K562 (cell line): ENCODE results near the gene ARID3A. TPM values are rescaled to one million over a fixed set of nuclear protein-coding genes. Genes with fewer than 3 reads are reported as not detected.
A peak's percentile ranks its signal among the peaks of the same experiment; 100 is the strongest.

Experiments used
- CBFA2T2 ChIP-seq: fragments of 450-650 bp; conservative IDR thresholded peaks from 2 replicates; pipeline ENCODE4 v1.6.1; 2017; ENCODE audit warnings: mild to moderate bottlenecking
- CBX1 ChIP-seq: sonication (generic); IDR thresholded peaks from 2 replicates; pipeline ENCODE4 v1.6.1; 2016; ENCODE audit warnings: antibody characterized with exemption, low read depth, mild to moderate bottlenecking
- GABPB1 ChIP-seq: sonication (generic); formaldehyde crosslinking; IDR thresholded peaks from 2 replicates; pipeline ENCODE4 v1.8.0; 2022; ENCODE audit warnings: mild to moderate bottlenecking, missing genetic modification reagents
- KLF10 ChIP-seq: fragments of 250-450 bp; sonication (Bioruptor Pico); IDR thresholded peaks from 2 replicates; pipeline ENCODE4 v1.6.1; 2021; ENCODE audit warnings: matching md5 sums
- MNT ChIP-seq, 2 experiments: fragments of 450-650 bp; conservative IDR thresholded peaks; 2 replicates each; pipeline ENCODE4 v1.6.1; 2017; ENCODE audit warnings: mild to moderate bottlenecking in 2 of 2, moderate library complexity in 2 of 2
- PHF8 ChIP-seq: fragments of 200-600 bp; sonication (generic); IDR thresholded peaks from 2 replicates; pipeline ENCODE4 v1.6.1; 2012; ENCODE audit warnings: mixed run types, mild to moderate bottlenecking, inconsistent platforms, low read length, moderate library complexity, borderline replicate concordance
- POLR2G ChIP-seq: fragments of 200-400 bp; formaldehyde crosslinking; IDR thresholded peaks from 2 replicates; pipeline ENCODE4 v1.6.1; 2017; ENCODE audit warnings: low read depth, mild to moderate bottlenecking, antibody characterized with exemption, low read length, moderate library complexity
- RCOR1 ChIP-seq, 2 experiments: IDR thresholded peaks; 2 replicates each; pipeline ENCODE4 v1.6.1; 2012; ENCODE audit warnings: low read depth in 2 of 2, low read length in 2 of 2, borderline replicate concordance in 1 of 2, improper control_type of control experiment in 1 of 2
- RUNX1 ChIP-seq: sonication (generic); IDR thresholded peaks from 2 replicates; pipeline ENCODE4 v1.6.1; 2016; ENCODE audit warnings: antibody characterized with exemption, low read depth
- SREBF2 ChIP-seq: sonication (generic); formaldehyde crosslinking; IDR thresholded peaks from 2 replicates; pipeline ENCODE4 v1.4.0; 2020; ENCODE audit warnings: mild to moderate bottlenecking, missing genetic modification reagents
- SUPT5H ChIP-seq: fragments of 450-650 bp; IDR thresholded peaks from 2 replicates; pipeline ENCODE4 v1.6.1; 2016
- THAP7 ChIP-seq: fragments of 250-450 bp; sonication (Bioruptor Pico); IDR thresholded peaks from 2 replicates; pipeline ENCODE4 v1.5.0; 2021
- ZEB2 ChIP-seq: fragments of 450-650 bp; IDR thresholded peaks from 2 replicates; pipeline ENCODE4 v1.6.1; 2016
- ZNF12 ChIP-seq: sonication (generic); formaldehyde crosslinking; IDR thresholded peaks from 2 replicates; pipeline ENCODE4 v1.4.0; 2020; ENCODE audit warnings: mild to moderate bottlenecking, missing genetic modification reagents
- ZNF184 ChIP-seq: sonication (generic); formaldehyde crosslinking; IDR thresholded peaks from 2 replicates; pipeline ENCODE4 v1.5.0; 2020; ENCODE audit warnings: missing genetic modification reagents
- ZNF785 ChIP-seq: fragments of 250-450 bp; sonication (Bioruptor Pico); IDR thresholded peaks from 2 replicates; pipeline ENCODE4 v1.4.0; 2020; ENCODE audit warnings: mild to moderate bottlenecking
- ZNF79 ChIP-seq: fragments of 250-450 bp; sonication (Bioruptor Pico); IDR thresholded peaks from 2 replicates; pipeline ENCODE4 v1.4.0; 2020; ENCODE audit warnings: low read depth, mild to moderate bottlenecking, moderate library complexity
- polyA plus RNA-seq, 8 experiments: library from polyadenylated mRNA; depleted of rRNA in 4 of 8; stranded (reverse) in 5 of 8; unstranded in 3 of 8; fragments of >200 nt; fragmentation: Nextera tagmentation in 2 of 8; fragmentation: Illumina TruSeq in 1 of 8; extraction: Ambion mirVana in 2 of 8; extraction: Trizol in 1 of 8; gene quantifications; 2 replicates each; pipeline versions ENCODE4 v1.2.1 to v1.2.3, GENCODE V29; 2011 to 2014; ENCODE audit warnings: inconsistent platforms in 1 of 8, missing spikeins in 1 of 8
- total RNA-seq, 7 experiments: library from RNA; depleted of rRNA in 6 of 7; stranded (reverse); fragments of >200 nt in 6 of 7; fragmentation: Illumina TruSeq in 2 of 7; extraction: Trizol in 2 of 7; gene quantifications; 2 replicates each; pipeline versions ENCODE4 v1.2.1 to v1.2.3, GENCODE V29; 2011 to 2021; ENCODE audit warnings: low replicate concordance in 1 of 7
- TF ChIP-seq, protein P1 (sequence below): IDR thresholded peaks from 2 replicates; pipeline ENCODE4 v1.6.1; 2014; ENCODE audit warnings: antibody characterized with exemption
- TF ChIP-seq, protein P2 (sequence below): sonication (generic); formaldehyde crosslinking; IDR thresholded peaks from 2 replicates; pipeline ENCODE4 v1.8.0; 2022; ENCODE audit warnings: missing genetic modification reagents, mild to moderate bottlenecking, moderate library complexity, borderline replicate concordance
- TF ChIP-seq, protein P3 (sequence below): fragments of 250-450 bp; sonication (Bioruptor Pico); IDR thresholded peaks from 2 replicates; pipeline ENCODE4 v1.5.0; 2021; ENCODE audit warnings: mild to moderate bottlenecking, moderate library complexity

Gene ARID3A
- total and polyA plus RNA-seq, 9 of the 15 experiments (the other 6 are each of a cell fraction or from before 2014, with no cell fraction given): 1.4 to 118 (median 31.2) TPM

DNA sequence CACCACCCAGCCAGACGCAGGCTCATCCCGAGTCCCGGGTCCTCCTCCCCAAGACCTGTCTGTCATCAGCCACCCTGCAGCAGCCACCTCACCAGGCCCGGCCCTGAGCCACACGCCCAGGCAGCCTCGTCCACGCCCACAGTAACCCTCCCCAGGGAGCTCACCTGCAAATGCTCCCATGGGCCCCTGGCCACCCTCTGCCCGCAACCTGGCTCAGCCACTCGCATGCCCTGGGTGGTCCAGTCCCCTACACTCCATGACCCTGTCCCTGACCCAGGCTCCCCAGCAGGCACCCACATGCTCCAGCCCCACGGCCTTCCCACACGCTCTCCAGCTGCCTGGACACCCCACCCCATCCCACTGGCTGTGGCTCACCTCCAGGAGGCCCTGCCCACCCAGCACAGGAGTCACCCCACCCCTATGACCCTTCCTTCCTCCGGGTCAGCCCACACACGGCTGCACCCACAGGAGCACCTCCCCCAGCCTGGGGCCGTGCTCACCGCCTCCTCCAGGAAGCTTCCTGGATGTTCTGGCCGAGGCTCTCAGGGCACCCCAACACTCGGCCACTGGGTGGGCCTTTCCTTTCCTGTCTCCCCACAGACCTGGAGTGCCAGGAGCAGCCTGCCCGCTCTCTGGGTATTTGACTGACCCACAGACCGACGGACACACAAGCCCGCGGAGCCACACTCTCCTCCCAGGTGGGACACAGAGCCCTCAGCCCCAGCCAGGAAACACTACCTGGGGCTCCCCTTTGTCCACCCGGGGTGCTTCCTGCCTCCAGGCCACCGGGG lies 91.5 kb downstream of the ARID3A start (continued):
- TF ChIP-seq THAP7 (CRISPR knock-in tag): no peak
- 0 out of 2 replicates have a peak, but pooled peaks have one; percentile 9 for TF ChIP-seq CBFA2T2
- TF ChIP-seq POLR2G: peak; percentile 70
- TF ChIP-seq, protein P1, sequence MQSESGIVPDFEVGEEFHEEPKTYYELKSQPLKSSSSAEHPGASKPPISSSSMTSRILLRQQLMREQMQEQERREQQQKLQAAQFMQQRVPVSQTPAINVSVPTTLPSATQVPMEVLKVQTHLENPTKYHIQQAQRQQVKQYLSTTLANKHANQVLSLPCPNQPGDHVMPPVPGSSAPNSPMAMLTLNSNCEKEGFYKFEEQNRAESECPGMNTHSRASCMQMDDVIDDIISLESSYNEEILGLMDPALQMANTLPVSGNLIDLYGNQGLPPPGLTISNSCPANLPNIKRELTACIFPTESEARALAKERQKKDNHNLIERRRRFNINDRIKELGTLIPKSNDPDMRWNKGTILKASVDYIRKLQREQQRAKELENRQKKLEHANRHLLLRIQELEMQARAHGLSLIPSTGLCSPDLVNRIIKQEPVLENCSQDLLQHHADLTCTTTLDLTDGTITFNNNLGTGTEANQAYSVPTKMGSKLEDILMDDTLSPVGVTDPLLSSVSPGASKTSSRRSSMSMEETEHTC: no peak
- TF ChIP-seq SUPT5H: no peak
- no peak for TF ChIP-seq KLF10 (CRISPR knock-in tag)
- TF ChIP-seq ZEB2: no peak
- no peak for TF ChIP-seq ZNF785 (CRISPR knock-in tag)
- TF ChIP-seq, protein P2, sequence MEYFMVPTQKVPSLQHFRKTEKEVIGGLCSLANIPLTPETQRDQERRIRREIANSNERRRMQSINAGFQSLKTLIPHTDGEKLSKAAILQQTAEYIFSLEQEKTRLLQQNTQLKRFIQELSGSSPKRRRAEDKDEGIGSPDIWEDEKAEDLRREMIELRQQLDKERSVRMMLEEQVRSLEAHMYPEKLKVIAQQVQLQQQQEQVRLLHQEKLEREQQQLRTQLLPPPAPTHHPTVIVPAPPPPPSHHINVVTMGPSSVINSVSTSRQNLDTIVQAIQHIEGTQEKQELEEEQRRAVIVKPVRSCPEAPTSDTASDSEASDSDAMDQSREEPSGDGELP (CRISPR knock-in tag): peak; percentile 60
- TF ChIP-seq, protein P3, sequence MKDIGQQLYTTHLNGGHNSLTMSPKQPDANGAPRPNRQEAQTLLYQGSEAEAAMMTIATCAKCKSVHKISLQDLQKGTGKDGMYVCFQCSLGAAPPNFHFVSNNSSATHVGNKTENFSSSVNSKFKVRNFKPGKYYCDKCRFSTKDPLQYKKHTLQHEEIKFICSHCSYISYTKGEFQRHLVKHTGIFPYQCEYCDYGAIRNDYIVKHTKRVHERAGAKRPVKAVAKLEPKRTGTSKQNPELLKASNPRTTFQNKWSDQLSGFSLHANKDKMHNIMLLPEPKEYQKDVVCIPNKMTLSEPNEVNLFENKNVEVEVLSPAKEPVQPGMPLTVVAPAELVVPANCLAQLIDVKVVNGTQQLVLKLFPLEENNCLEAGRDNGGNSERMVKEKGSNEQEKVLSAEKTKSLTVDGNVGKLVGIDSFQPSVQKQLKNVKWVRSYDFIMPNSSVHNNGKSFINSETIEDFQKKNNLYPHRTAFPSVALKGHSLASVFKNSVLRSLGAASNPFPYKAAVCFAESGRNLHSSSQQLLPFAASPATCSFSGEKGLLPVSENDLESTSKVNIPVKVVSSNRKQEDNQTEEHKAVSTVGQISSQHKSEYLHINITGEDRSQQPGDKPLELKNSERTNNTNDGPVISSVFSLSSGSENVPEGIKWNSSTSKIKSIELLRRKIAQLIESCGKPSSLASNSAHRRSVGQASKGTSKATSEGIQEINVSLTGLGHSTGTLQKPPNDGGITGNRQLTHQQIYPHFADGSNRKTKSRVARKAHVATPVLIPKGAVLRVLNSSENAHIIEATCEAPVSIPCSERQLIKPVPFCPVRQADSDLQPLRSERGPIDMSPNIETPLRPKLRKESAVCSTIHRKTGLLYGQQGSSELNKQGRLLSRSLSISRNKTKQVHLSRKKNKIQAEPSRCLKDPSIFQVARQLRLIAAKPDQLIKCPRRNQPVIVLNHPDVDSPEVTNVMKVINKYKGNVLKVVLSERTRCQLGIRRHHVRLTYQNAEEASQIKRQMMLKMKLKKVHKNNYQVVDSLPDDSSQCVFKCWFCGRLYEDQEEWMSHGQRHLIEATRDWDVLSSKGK (CRISPR knock-in tag): no peak
- no peak for TF ChIP-seq RUNX1
- TF ChIP-seq ZNF12: 0 out of 2 replicates have a peak, but pooled peaks have one; percentile 44
- TF ChIP-seq PHF8: no peak
- peak; percentile 43; the same call in 1 of the 2 replicates for TF ChIP-seq GABPB1 (CRISPR knock-in tag)
- TF ChIP-seq CBX1: 0 out of 2 replicates have a peak, but pooled peaks have one; percentile 38
- no peak for TF ChIP-seq SREBF2 (CRISPR knock-in tag)
- TF ChIP-seq ZNF79 (CRISPR knock-in tag): no peak
- TF ChIP-seq RCOR1 (IDR thresholded peaks at IDR 0.05; ENCODE audit: borderline replicate concordance in 1 of 2, low read depth in 2 of 2, low read length in 2 of 2): 0 out of 4 replicates have a peak, but pooled peaks of 1 of the 2 experiments have one; percentile 16
- TF ChIP-seq MNT (conservative IDR thresholded peaks at IDR 0.05): 0 out of 4 replicates have a peak, but pooled peaks of 1 of the 2 experiments have one; percentile 12
- no peak for TF ChIP-seq ZNF184
